ENCODE results near the gene TES.

- TF ChIP-seq, protein P1, sequence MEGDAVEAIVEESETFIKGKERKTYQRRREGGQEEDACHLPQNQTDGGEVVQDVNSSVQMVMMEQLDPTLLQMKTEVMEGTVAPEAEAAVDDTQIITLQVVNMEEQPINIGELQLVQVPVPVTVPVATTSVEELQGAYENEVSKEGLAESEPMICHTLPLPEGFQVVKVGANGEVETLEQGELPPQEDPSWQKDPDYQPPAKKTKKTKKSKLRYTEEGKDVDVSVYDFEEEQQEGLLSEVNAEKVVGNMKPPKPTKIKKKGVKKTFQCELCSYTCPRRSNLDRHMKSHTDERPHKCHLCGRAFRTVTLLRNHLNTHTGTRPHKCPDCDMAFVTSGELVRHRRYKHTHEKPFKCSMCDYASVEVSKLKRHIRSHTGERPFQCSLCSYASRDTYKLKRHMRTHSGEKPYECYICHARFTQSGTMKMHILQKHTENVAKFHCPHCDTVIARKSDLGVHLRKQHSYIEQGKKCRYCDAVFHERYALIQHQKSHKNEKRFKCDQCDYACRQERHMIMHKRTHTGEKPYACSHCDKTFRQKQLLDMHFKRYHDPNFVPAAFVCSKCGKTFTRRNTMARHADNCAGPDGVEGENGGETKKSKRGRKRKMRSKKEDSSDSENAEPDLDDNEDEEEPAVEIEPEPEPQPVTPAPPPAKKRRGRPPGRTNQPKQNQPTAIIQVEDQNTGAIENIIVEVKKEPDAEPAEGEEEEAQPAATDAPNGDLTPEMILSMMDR (IDR thresholded peaks at IDR 0.05; ENCODE audit: low read depth, low read length): no peak
- TF ChIP-seq EZH2phosphoT487 (IDR thresholded peaks at IDR 0.05; ENCODE audit: low read depth): no peak
Observed at GRCh38 chr7:116211006-116211912, 920 bp downstream of the TES start.
